Left renal pelvis (tissue), 4 donors: ENCODE data around the gene TOMM70. TPM values are rescaled to one million over a fixed set of nuclear protein-coding genes. Genes with fewer than 3 reads are reported as not detected.
A peak's percentile ranks its signal among the peaks of the same experiment; 100 is the strongest.
"Not testable (repeated sequence)": the region's sequence is repeated elsewhere in the genome, so short reads cannot be mapped to it uniquely, and the experiment has no call there.

Experiments
- DNase-seq, 4 donors: peaks; one replicate each; pipeline ENCODE4 v3.0.0-alpha.2; 2013; ENCODE audit warnings: low read depth in 4 of 4, low spot score in 3 of 4
- polyA plus RNA-seq, 4 donors: library from polyadenylated mRNA; unstranded; fragments of 120-200 nt; gene quantifications; one replicate each; pipeline ENCODE4 v1.2.1, GENCODE V29; 2013; ENCODE audit not compliant: insufficient read length in 4 of 4

Gene TOMM70
- polyA plus RNA-seq, 4 donors = 53.0 to 75.0 (median 70.3) TPM

GRCh38 chr3:100368441-100368840, 32.4 kb downstream of the TOMM70 start:
- DNase-seq = no peak

GRCh38 chr3:100366424-100366823, 34.5 kb downstream of the TOMM70 start:
- DNase-seq = no peak

DNA sequence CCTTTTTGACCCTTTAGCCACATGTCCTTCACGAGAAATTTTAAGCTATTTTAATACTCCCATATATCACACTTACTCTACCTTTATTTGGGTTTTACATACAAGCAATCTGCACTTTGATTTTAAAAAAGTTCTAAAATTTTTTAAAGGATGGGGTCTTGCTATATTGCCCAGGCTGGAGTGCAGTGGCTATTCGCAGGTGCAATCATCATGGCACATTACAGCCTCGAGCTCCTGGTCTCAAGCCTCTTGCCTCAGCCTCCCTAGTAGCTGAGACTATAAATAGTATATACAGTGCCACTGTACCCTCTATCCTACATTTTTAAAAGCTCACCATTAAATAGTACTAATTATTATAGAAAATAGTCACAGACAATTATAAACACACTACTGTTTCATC, 36.5 kb downstream of the TOMM70 start:
- DNase-seq = no peak

- DNase-seq = no peak
These were observed 39.0 kb downstream of the TOMM70 start for GRCh38 chr3:100361897-100362296.

DNA sequence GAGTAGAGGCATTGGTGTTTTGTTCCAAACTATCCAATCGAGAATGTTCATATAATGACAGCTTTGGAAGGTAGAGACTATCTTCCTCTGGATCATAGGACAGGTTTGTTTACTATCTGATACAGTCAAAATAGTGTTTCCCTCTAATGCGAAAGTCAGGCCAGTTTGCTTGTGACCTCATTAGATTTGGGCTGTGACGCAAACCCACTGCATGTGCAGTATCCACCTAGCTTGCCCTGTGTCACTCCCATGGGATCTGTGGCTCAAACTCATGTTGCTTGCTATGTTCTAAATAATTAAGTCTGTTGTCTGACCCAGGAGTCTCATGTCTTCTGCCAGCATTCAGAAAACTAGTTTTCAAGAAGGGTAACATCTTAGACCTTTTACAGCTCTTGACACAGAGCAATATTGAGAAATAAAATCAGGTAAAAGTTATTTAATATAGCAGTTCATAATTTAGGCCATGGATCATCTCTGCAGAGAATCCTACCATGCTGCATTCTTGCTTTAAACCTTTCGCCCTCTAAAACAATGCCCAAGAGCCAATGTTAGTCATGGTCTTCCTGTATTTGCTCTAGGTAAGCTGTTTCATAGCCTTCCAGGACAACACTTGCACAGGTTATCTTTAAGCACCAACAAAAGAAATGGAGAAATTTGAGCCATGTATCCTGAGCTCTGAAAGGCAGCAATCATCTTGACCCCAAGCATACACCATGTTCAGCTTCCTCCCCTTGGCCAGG, 40.0 kb downstream of the TOMM70 start:
- no peak for DNase-seq

- DNase-seq = no peak
These were observed 41.9 kb downstream of the TOMM70 start for GRCh38 chr3:100359035-100359434.

GRCh38 chr3:100358413-100358812, 42.5 kb downstream of the TOMM70 start:
- DNase-seq = no peak

DNA sequence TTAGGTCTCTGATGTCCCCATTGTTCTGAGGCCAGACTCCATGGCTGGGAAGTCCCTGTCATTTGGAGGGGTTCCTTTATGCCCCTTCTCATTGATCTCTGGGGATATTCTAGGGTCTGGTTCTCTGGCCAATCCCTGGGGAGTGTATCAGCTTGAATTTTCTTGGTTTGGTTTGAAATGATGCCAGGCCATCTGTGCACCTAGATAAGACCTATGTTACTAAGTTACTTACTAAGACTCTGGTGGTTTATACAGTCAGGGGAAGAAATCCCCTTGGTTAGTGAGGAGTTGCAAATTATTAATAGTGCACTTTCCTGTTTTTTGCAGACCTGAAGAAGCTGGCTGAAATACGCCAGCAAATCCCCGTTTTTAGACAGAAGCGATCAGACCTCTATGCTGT, 46.0 kb downstream of the TOMM70 start:
- no peak for DNase-seq

- no peak for DNase-seq
These were observed 48.3 kb downstream of the TOMM70 start for GRCh38 chr3:100352296-100353231.

GRCh38 chr3:100351770-100352169, 49.1 kb downstream of the TOMM70 start:
- not testable (repeated sequence) for DNase-seq

DNA sequence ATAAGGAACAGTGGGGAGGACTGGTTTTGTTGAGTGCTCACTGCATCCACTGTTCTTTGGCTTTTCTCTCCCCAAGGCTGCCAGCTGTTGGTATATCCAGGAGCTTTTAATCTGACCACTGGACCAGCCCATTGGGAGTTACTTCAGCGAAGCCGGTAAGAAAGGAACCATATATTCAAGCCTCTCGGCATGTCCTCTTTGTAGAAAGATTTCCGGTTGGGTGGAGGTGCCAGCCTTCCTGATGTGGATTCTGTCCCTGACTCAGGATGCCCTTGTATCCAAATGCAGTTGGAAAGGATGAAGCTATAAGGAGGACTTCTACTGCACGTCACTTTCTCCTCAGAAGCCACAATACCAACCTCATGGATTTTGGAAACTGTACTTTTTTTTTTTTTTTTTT, 52.2 kb downstream of the TOMM70 start:
- no peak for DNase-seq

GRCh38 chr3:100340527-100340926, 60.4 kb downstream of the TOMM70 start:
- no peak for DNase-seq

DNA sequence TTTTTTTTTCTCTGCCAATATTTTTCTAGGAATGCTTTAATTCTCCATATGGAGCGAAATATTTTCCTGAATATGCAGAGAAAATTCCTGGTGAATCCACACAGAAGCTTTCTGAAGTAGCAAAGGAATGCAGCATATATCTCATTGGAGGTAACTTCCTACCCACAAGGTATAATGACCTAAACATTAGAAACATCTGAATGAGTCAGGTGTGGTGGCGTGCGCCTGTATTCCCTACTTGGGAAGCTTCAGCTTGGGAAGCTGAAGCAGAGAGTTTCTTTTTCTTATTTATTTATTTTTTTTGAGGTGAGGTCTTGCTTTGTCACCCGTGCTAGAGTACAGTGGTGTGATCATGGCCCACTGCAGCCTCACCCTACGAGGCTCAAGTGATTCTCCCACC, 61.1 kb downstream of the TOMM70 start:
- DNase-seq = no peak

DNA sequence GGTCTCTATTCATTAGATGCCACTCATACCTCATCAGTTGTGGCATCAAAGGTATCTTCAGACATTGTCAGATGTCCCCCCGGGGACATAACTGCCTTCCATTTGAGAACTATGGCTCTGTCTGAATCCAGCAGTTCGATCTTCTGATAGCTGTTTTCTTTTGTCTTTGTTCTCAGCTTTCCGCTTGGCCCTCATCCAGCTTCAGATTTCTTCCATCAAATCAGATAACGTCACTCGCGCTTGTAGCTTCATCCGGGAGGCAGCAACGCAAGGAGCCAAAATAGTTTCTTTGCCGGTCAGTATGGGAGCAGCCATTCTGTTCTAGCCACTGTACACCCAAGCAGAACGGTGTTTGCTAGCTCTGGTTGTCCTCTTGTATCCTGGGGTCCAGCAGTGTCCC, 62.0 kb downstream of the TOMM70 start:
- no peak for DNase-seq

DNA sequence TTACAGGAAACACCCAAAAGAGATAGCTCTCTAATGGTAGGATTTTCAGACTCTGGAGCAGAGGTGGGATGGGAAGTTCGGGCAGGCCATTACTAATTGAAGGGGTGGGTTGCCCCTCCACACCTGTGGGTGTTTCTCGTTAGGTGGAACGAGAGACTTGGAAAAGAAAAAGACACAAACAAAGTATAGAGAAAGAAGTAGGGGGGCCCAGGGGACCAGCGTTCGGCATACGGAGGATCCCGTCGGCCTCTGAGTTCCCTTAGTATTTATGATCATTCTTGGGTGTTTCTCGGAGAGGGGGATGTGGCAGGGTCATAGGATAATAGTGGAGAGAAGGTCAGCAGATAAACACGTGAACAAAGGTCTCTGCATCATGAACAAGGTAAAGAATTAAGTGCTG, 64.7 kb downstream of the TOMM70 start:
- not testable (repeated sequence) for DNase-seq

DNA sequence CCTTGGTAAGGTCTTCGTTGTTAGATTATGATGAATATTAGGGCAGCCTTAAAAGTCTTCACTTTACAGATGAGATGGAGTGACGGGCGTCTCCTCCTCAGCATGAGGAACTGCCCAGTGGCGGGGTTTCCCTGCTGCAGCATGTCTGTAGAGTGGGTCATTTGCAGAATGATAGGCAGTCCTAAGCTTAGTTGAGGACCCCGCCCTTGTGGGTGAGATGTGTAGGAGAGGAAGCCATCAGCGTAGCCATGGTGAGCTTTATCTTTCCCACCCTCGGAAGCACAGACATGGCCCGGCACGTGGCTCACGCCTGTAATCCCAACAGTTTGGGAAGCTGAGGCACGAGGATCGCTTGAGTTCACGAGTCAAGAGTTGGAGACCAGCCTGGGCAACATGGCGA, 65.5 kb downstream of the TOMM70 start:
- DNase-seq = no peak

- DNase-seq = peak; percentile 65 to 76 (median 69)
These were observed 66.2 kb downstream of the TOMM70 start, which contains the start of gene NIT2 for GRCh38 chr3:100334488-100335351. NIT2 (plus strand) TSS chr3:100334757; CDS start chr3:100334792, 35 bp downstream.

- no peak for DNase-seq
These were observed 66.9 kb downstream of the TOMM70 start for GRCh38 chr3:100333970-100334487.

DNA sequence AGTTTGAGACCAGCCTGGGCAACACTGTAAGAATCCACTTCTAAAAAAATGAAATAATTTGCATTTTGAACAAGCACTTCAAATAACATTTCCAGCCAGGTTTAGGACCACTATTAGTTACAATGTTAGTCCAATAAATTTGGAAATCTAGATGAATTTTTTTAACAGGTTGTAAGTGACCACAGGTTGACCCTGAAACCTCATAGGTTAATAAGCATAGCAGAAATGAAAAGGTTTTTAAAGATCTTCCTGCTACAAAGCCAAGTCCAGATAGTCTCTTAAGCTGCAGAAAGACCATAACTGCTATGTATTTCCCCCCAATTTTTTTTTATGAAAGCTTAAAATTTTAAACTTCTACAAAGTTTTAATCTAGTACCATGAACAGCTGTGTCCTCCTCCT, 67.8 kb downstream of the TOMM70 start:
- DNase-seq = no peak

- DNase-seq = no peak
These were observed 69.2 kb downstream of the TOMM70 start for GRCh38 chr3:100331660-100332059.
